ENCODE measurements around the gene PROB1.

PROB1 gene

GRCh38 chr5:139403418-139403786 lies 8.5 kb upstream of the PROB1 start:
- 40 to 53% methylated on average over 6 to 7 of the region's 7 CpGs for WGBS, 2 experiments (ENCODE audit: insufficient coverage in 2 of 2)
- Histone ChIP-seq H3K4me1 (ENCODE audit: control insufficient read depth, insufficient read depth, low read length, poor library complexity, severe bottlenecking) (peaks cover 6% of the 10 kb centered on the region), H3K9me3 (ENCODE audit: control insufficient read depth, low read length) (no peaks in the 10 kb centered on the region), H3K4me3 (ENCODE audit: extremely low read depth, insufficient read depth, low read length, poor library complexity, severe bottlenecking) (peak overlapping the region; percentile 52), H3K36me3 (ENCODE audit: control insufficient read depth, insufficient read depth, low read length) (peaks cover 15% of the 10 kb centered on the region), H3K27ac (ENCODE audit: low read depth, low read length, severe bottlenecking) (peak overlapping the region; percentile 98)

GRCh38 chr5:139402561-139403158 lies 7.8 kb upstream of the PROB1 start:
- Histone ChIP-seq H3K4me1 (ENCODE audit: control insufficient read depth, insufficient read depth, low read length, poor library complexity, severe bottlenecking) (peaks cover 6% of the 10 kb centered on the region), H3K4me3 (ENCODE audit: extremely low read depth, insufficient read depth, low read length, poor library complexity, severe bottlenecking) (peak overlapping the region; percentile 52), H3K27ac (ENCODE audit: low read depth, low read length, severe bottlenecking) (peak overlapping the region; percentile 98), H3K36me3 (ENCODE audit: control insufficient read depth, insufficient read depth, low read length) (peaks cover 15% of the 10 kb centered on the region), H3K9me3 (ENCODE audit: control insufficient read depth, low read length) (no peaks in the 10 kb centered on the region)
- 74 to 82% methylated on average over 4 to 6 of the region's 7 CpGs for WGBS, 2 experiments (ENCODE audit: insufficient coverage in 2 of 2)

- H3K9me3 ChIP-seq (ENCODE audit: control insufficient read depth, low read length): no peaks in the 10 kb centered on the region
- WGBS, 2 experiments (ENCODE audit: insufficient coverage in 2 of 2): 92 to 99% methylated on average over 5 to 10 of the region's 10 CpGs
- H3K4me1 ChIP-seq (ENCODE audit: control insufficient read depth, insufficient read depth, low read length, poor library complexity, severe bottlenecking): peaks cover 6% of the 10 kb centered on the region
- H3K4me3 ChIP-seq (ENCODE audit: extremely low read depth, insufficient read depth, low read length, poor library complexity, severe bottlenecking): no peak overlapping the region
- H3K27ac ChIP-seq (ENCODE audit: low read depth, low read length, severe bottlenecking): no peak overlapping the region
- peaks cover 15% of the 10 kb centered on the region for H3K36me3 ChIP-seq (ENCODE audit: control insufficient read depth, insufficient read depth, low read length)
These were observed 6.6 kb upstream of the PROB1 start for GRCh38 chr5:139401546-139401945.

DNA sequence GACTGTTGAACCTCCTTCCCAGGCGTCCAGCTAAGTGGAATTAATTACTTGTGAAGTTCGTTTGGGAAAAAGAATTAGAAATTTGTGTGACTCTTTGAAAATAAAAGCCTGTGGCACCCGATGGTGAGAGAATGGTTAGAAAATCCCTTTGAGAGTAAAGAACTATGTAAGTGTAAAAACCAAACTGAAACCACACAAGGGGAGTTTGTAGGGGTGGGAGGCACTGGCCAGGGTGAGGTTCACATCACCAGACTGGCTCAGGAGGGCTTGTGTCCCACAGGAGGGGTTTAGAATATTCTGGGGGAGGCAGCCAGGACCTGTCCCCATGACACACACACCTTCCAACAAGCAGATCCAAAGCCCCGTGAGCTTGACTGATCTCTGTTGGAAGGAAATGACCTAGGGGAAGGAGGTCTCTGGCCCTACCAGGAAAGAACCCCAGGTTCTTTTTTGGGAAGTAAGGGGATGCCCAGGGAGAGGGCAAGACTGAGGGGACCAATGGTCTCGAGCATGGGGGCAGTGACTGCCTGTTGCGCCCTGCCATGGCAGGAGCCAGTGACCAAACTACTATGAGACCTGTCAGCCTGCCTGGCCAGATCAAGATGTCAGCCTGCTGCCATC lies 4.7 kb upstream of the PROB1 start:
- Histone ChIP-seq H3K36me3 (ENCODE audit: control insufficient read depth, insufficient read depth, low read length) (peaks cover 17% of the 10 kb centered on the region), H3K4me1 (ENCODE audit: control insufficient read depth, insufficient read depth, low read length, poor library complexity, severe bottlenecking) (peaks cover 5% of the 10 kb centered on the region), H3K27ac (ENCODE audit: low read depth, low read length, severe bottlenecking) (no peak overlapping the region), H3K4me3 (ENCODE audit: extremely low read depth, insufficient read depth, low read length, poor library complexity, severe bottlenecking) (no peak overlapping the region), H3K9me3 (ENCODE audit: control insufficient read depth, low read length) (no peaks in the 10 kb centered on the region)
- 91 to 94% methylated on average over 5 of the region's 6 CpGs for WGBS, 2 experiments (ENCODE audit: insufficient coverage in 2 of 2)

GRCh38 chr5:139397921-139398320 lies 3.0 kb upstream of the PROB1 start:
- Histone ChIP-seq H3K27ac (ENCODE audit: low read depth, low read length, severe bottlenecking) (no peak overlapping the region), H3K4me1 (ENCODE audit: control insufficient read depth, insufficient read depth, low read length, poor library complexity, severe bottlenecking) (no peaks in the 10 kb centered on the region), H3K36me3 (ENCODE audit: control insufficient read depth, insufficient read depth, low read length) (peaks cover 17% of the 10 kb centered on the region), H3K4me3 (ENCODE audit: extremely low read depth, insufficient read depth, low read length, poor library complexity, severe bottlenecking) (no peak overlapping the region), H3K9me3 (ENCODE audit: control insufficient read depth, low read length) (no peaks in the 10 kb centered on the region)
- WGBS, 2 experiments (ENCODE audit: insufficient coverage in 2 of 2): 89 to 95% methylated on average over 4 to 5 of the region's 6 CpGs

- peaks cover 17% of the 10 kb centered on the region for H3K36me3 ChIP-seq (ENCODE audit: control insufficient read depth, insufficient read depth, low read length)
- no peak overlapping the region for H3K27ac ChIP-seq (ENCODE audit: low read depth, low read length, severe bottlenecking)
- H3K4me3 ChIP-seq (ENCODE audit: extremely low read depth, insufficient read depth, low read length, poor library complexity, severe bottlenecking): no peak overlapping the region
- no peaks in the 10 kb centered on the region for H3K9me3 ChIP-seq (ENCODE audit: control insufficient read depth, low read length)
- no peaks in the 10 kb centered on the region for H3K4me1 ChIP-seq (ENCODE audit: control insufficient read depth, insufficient read depth, low read length, poor library complexity, severe bottlenecking)
- 85 to 92% methylated on average over 5 to 7 of the region's 8 CpGs for WGBS, 2 experiments (ENCODE audit: insufficient coverage in 2 of 2)
These were observed 1.8 kb upstream of the PROB1 start for GRCh38 chr5:139396691-139397090.

DNA sequence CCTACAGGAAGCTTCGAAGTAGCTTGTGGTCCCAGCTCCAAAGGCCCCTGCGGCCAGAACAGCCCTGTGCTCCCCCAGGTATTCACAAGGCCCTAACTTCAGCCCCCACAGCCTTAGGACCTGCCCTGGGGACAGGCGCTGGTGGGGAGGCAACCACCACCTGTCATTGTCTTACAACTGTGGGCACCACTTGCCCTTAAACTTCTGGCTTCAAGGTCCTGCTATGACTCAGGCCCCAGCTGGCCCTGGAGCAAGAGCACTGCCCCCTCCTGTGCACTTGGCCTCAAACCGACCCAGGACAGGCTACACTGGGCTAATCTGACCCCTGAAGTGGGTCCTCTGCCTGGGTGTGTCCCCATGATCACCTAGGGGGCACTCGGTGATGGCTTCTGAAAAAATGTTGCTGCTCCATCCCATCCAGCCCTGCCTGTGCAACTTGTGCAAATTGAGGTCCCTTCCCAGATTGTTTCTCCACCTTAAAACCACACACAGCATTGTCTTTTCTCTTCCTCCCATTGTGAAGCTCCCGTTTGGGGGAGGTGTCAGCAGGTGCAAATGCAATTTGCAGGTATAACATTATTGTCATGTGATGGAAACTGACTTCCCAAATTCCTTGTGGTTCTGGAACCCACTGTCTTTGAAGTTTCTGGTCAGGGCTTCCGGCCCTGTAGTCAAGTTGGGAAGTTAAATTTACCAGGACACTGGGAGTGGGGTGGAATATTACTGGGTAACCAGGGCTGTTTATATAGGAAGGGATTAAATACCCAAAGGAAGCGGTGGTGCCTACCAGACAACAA lies 1.1 kb upstream of the PROB1 start:
- H3K4me3 ChIP-seq (ENCODE audit: extremely low read depth, insufficient read depth, low read length, poor library complexity, severe bottlenecking): no peak overlapping the region
- no peak overlapping the region for H3K27ac ChIP-seq (ENCODE audit: low read depth, low read length, severe bottlenecking)
- H3K9me3 ChIP-seq (ENCODE audit: control insufficient read depth, low read length): no peaks in the 10 kb centered on the region
- WGBS, 2 experiments (ENCODE audit: insufficient coverage in 2 of 2): 78 to 85% methylated on average over 5 of the region's 8 CpGs
- peaks cover 17% of the 10 kb centered on the region for H3K36me3 ChIP-seq (ENCODE audit: control insufficient read depth, insufficient read depth, low read length)
- no peaks in the 10 kb centered on the region for H3K4me1 ChIP-seq (ENCODE audit: control insufficient read depth, insufficient read depth, low read length, poor library complexity, severe bottlenecking)

- 4 to 12% methylated on average over 36 to 58 of the region's 62 CpGs for WGBS, 2 experiments (ENCODE audit: insufficient coverage in 2 of 2)
- H3K27ac ChIP-seq (ENCODE audit: low read depth, low read length, severe bottlenecking): no peak overlapping the region
- peak overlapping the region; percentile 39 for H3K4me3 ChIP-seq (ENCODE audit: extremely low read depth, insufficient read depth, low read length, poor library complexity, severe bottlenecking)
- H3K36me3 ChIP-seq (ENCODE audit: control insufficient read depth, insufficient read depth, low read length): peaks cover 3% of the 10 kb centered on the region
- H3K4me1 ChIP-seq (ENCODE audit: control insufficient read depth, insufficient read depth, low read length, poor library complexity, severe bottlenecking): no peaks in the 10 kb centered on the region
- H3K9me3 ChIP-seq (ENCODE audit: control insufficient read depth, low read length): no peaks in the 10 kb centered on the region
These were observed 716 bp downstream of the PROB1 start for GRCh38 chr5:139394123-139394653.

DNA sequence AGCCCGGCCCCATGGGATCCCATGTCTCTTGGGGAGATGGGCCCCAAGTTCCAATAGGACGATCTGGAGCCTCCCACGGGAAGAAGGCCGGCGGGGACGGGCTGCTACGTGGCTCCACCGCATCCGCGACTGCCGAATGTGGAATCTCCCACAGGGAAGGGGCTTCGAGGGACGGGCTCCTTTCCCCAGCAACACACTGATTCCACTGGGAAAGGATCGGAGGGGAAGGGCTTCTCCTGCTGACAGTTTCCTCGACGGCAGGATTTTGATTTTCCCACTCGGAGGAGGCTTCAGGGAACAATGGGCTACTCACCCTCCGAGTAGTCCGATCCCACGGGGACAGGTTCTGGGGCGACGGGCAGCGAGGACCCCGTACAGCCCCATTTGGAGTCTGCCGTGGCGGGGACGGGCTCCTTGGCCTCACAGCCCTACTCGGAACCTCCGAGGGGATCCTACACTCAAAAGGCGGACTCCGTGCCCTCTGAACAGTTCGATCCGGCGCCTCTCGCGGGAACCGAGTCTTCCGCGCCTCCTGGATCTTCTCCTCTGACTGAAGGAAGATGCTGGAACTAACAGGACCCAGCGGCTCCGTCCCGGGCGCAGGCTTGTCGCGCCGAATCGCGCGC lies 1.3 kb downstream of the PROB1 start:
- Histone ChIP-seq H3K36me3 (ENCODE audit: control insufficient read depth, insufficient read depth, low read length) (peaks cover 3% of the 10 kb centered on the region), H3K4me1 (ENCODE audit: control insufficient read depth, insufficient read depth, low read length, poor library complexity, severe bottlenecking) (peaks cover 1% of the 10 kb centered on the region), H3K9me3 (ENCODE audit: control insufficient read depth, low read length) (no peaks in the 10 kb centered on the region), H3K4me3 (ENCODE audit: extremely low read depth, insufficient read depth, low read length, poor library complexity, severe bottlenecking) (peak overlapping the region; percentile 39), H3K27ac (ENCODE audit: low read depth, low read length, severe bottlenecking) (no peak overlapping the region)
- WGBS, 2 experiments (ENCODE audit: insufficient coverage in 2 of 2): 10 to 12% methylated on average over 44 to 45 of the region's 49 CpGs

DNA sequence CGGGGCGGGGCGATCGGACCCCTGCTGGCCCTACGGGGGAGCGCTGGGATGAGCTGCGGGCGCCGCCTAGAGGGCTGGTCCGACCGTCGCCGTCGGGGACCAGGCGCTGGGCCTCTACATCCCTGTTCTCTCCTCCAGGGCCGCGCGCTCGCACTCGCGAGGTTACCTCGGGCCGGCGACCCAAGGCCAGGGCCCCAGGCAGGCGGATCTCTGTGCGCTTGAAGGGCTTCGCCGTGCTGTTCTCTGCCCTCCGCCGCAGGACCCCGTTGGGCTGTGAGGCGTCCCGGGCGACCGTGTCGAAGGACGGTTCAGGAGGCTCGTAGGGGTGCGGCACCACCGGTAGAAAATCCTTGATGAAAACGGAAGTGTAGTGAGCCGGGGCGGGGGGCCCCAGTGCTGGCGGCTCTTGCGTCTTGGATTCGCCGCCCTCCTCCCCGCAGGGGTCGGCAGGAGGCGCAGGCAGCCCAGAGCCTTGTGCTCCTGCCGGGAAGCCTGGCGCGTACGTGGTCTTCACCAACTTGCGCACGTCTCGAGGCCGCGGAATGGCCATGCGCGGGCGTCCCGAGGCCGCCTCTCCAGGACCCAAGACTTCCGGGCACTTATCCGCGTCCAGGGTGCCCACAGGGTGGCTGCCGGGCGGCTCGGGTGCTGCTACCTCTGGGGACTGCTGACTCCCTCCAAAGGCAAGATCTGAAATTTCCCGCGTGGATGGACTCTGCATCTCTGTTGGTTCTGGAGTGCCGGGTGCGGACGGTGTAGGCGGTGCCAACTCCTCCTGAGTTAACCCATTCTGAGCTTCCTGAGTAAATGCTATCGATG lies 2.0 kb downstream of the PROB1 start:
- no peaks in the 10 kb centered on the region for H3K9me3 ChIP-seq (ENCODE audit: control insufficient read depth, low read length)
- peak overlapping the region; percentile 39 for H3K4me3 ChIP-seq (ENCODE audit: extremely low read depth, insufficient read depth, low read length, poor library complexity, severe bottlenecking)
- H3K27ac ChIP-seq (ENCODE audit: low read depth, low read length, severe bottlenecking): no peak overlapping the region
- peaks cover 3% of the 10 kb centered on the region for H3K36me3 ChIP-seq (ENCODE audit: control insufficient read depth, insufficient read depth, low read length)
- WGBS, 2 experiments (ENCODE audit: insufficient coverage in 2 of 2): 6 to 7% methylated on average over 75 of the region's 77 CpGs
- peaks cover 8% of the 10 kb centered on the region for H3K4me1 ChIP-seq (ENCODE audit: control insufficient read depth, insufficient read depth, low read length, poor library complexity, severe bottlenecking)

Data from mesodermal cell (in vitro differentiated cells).